Lower leg skin (tissue), 3 donors: ENCODE data around the gene ENAH.

ENCODE experiments used
- CTCF ChIP-seq, 3 donors: fragments of 450-650 bp; IDR thresholded peaks; one replicate each; pipeline ENCODE4 v1.5.1; 2016; ENCODE audit warnings: antibody characterized with exemption in 3 of 3, mild to moderate bottlenecking in 3 of 3, moderate library complexity in 2 of 3
- POLR2A ChIP-seq, 2 donors: fragments of 450-650 bp; IDR thresholded peaks; one replicate each; pipeline ENCODE4 v1.6.1; 2016 to 2017; ENCODE audit warnings: antibody characterized with exemption in 2 of 2, mild to moderate bottlenecking in 1 of 2, moderate library complexity in 1 of 2

- TF ChIP-seq CTCF (IDR thresholded peaks at IDR 0.05) (no peak), POLR2A (IDR thresholded peaks at IDR 0.05) (no peak)
Measured at GRCh38 chr1:225532240-225532944, 120.5 kb downstream of the ENAH start.
